GM20000 (cell line): ENCODE measurements around the gene LENEP.

Experiments
- DNase-seq: peaks from one replicate; pipeline ENCODE4 v3.0.0; 2012; ENCODE audit warnings: low spot score
- CTCF ChIP-seq: IDR thresholded peaks from 2 replicates; pipeline ENCODE4 v1.5.1; 2012; ENCODE audit warnings: mild to moderate bottlenecking, control low read depth; ENCODE audit errors: extremely low read depth, missing control alignments

Gene LENEP

GRCh38 chr1:155038602-155039307 is 45.4 kb downstream of the LENEP start:
- no peak for DNase-seq
- no peak for TF ChIP-seq CTCF

GRCh38 chr1:155039308-155039669 is 45.9 kb downstream of the LENEP start:
- TF ChIP-seq CTCF, result no peak
- no peak for DNase-seq

GRCh38 chr1:155040358-155041093 is 47.1 kb downstream of the LENEP start:
- TF ChIP-seq CTCF, result no peak
- DNase-seq, result no peak

- DNase-seq, result no peak
- no peak for TF ChIP-seq CTCF
Observed at GRCh38 chr1:155042789-155043188, 49.4 kb downstream of the LENEP start.

GRCh38 chr1:155043301-155043702 is 49.9 kb downstream of the LENEP start:
- TF ChIP-seq CTCF, result no peak
- no peak for DNase-seq

- DNase-seq, result no peak
Observed at GRCh38 chr1:155043793-155044192, 50.4 kb downstream of the LENEP start.

More at GRCh38 chr1:155043793-155044192, 50.4 kb downstream of the LENEP start:
- TF ChIP-seq CTCF, result no peak
